OCI-M1 (cell line): ENCODE data around the gene ZFP64.
A peak's percentile ranks its signal among the peaks of the same experiment; 100 is the strongest.
"Not testable (repeated sequence)": the region's sequence is repeated elsewhere in the genome, so short reads cannot be mapped to it uniquely, and the experiment has no call there.

Experiments used
- DNase-seq: peaks from one replicate; lab custom pipeline; 2025; lab: John Stamatoyannopoulos, UW

ZFP64 gene

DNA sequence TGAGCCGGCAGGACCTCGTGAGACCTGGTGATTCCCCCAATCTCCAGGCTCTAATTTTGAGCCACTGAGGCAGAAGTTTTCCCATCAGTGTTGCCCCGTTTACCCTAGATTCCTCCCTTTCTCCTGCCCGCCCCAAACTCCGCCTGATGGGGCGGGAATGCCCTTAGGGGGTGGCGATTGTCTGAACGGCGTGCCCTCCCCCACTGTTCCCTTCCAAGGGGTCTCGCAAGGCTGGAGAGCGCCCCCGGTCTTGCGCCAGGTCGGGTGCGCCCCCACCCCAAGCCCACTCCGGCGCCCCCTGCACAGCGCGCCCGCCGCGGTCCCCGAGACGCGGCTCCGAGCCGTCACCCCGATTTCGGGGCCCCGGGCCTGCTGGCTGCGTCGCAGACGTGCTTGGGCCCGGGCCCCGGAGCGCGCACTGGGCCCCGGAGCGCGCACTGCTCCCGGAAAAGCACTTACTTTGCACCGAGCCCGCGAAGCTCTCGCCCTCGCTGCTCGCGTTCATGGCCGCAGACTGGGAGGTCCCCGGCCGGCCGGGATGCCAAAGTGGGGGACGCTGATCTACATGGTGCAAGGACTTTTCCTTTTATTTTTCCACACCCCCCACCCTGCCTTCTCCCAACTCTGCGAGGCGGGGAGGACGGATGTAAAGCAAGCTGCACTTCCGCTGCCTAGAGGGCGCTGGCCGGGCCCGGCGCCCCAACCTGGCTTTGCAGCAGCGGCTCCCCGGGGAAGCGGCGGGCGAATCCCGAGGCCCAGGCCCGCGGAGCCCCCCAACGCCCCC is at the start of gene ZFP64:
Gene ZFP64, minus strand, starts transcription at position 648 of the 784 bp plus-strand sequence. Its CDS starts 143 bp downstream, at position 505.
- DNase-seq, result peak; percentile 77

DNA sequence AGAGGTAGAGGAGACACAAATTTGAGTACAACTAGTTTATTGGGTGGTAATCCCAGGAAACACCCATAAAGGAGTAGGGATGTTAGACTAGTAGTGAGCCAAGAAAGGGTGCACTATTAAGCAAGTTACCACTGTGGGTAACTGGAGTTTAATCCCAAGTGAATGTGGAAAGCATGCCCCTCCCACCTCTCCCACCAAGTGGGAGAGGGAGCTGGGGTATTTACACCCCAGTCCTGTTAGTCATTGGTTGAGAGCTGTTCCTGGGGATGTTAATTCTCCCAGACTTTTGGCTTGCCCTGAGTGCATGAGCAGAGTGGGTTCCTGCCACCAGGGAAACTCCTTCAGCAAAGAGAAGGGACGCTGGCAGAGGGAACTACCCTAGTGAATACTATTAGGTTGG is 49.2 kb upstream of the ZFP64 start:
- no peak for DNase-seq

DNA sequence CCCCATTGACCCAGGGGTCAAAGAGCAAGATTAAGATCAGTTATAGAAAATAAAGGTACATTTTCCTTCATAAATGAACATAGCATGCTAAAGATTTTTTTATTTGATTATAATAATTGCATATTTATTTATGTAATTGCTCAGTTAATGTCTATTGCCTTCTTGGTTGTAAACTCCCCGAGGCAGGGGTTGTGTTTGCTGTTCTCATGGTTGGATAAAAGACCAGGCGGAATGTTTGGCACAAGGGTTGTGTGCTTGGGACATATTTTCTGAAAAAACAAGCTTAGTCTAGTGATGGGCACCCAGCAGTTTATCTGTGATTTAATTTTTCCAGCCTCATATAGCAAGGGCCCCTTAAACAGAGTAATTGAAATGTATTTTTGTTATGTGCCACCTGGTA is 47.5 kb upstream of the ZFP64 start:
- no peak for DNase-seq

DNA sequence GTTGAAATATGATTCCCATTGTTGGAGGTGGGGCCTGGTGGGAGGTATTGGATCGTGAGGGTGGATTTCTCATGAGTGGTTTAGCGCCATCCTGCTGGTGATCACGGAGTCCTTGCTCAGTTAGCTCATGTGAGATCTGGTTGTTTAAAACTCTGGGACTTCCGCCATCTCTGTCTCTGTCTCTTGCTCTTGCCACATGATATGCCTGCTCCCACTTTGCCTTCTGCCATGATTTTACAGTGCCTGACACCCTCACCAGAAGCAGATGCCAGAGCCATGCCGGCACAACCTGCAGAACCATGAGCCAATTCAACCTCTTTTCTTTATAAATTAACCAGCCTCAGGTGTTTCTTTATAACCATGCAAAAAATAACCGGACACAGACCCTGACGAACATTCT is 44.7 kb upstream of the ZFP64 start:
- DNase-seq, result no peak

DNA sequence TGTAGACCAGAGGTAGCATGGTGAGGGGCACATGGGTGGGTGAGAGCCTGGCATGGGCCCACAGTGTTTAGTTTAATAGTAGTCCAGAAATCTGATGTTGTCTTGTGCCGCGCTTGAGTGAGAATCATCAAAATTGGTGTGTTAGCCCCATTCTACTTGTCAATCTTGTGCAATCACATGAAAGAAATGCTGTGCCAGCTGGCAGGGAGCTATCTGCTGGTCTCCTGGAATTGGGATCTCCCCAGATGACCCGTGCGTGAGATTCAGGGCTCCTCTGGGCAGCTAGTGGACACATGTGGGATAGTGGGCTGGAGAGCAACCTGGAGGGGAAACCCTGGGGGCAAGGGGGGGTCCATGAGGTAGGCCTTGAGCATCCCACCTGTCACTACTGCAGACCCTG is 43.5 kb upstream of the ZFP64 start:
- no peak for DNase-seq

DNA sequence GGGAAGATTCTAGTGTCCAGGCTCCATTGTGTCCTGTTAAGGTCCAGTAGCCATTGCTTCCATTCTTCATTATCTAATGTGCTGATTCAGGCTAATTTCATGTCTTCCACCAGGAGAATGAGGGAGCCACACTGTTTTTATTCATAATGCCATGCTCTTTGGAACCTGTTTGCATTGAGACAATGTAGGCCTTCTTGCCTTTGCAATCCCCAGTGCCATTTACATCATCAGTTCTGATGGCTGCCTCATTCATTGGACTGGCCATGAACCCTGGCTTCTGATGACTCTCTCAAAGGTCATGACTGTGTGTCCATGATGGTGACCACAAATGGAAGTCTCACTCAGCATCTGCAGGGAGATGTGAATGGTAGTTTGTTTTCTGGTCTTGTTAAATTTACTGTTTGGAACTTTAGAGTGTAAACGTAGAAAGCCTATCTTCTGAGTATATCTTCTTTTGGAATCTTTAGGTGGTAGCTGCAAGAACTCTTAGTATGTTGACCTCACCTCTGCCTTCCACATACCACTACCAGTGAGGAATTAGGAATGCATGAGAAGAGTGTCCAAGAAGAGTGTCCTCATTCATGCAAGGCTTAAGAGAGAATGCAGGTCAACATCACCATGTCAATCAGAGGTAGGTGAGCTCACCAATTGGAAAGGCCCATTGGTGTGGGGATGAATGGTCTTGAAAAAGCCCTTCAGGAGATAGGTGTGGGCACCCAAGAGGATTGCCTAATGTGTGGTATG is 42.9 kb upstream of the ZFP64 start:
- no peak for DNase-seq

DNA sequence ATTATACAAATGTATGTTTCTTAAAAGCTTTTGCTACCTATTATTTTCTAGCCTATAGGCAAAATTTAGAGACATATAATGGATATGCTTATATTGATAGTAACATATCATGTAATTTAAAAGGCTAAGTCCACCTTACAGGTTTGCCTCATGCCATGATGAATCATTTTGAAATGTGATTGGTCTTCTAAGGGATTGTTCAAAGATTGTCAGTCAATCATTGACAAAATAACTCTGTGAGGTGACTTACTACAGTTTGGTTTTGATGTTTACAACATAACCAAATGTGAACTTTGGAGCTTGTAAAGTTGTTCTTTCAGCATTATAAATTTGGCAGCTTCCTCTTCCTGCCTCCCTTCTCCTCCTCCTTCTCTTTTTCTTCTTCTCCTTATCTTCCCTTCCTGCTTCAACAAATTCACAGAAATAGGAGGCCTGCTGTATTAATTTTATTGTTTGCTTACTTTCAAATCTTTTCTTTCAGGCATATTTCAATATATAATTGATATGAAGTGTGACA is 39.7 kb upstream of the ZFP64 start:
- DNase-seq, result no peak

DNA sequence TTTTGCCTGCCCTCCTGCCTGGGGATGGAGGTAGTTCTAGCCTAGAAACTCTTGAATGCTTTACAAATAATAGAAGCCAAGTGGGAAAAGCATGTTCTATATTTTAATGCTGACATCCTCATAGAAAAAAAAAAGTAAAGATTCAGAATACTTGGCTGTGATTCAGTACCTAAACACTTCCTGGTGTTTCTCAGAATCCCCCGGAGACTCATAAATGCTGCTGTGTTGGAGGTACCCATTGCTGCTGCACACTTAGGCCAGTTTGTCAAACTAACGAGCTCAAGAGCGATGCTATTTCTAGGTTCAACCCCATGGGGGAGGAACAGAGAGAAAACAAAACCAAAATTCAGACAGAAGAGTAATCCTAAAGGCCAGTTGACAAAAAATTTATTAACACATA is 38.8 kb upstream of the ZFP64 start:
- DNase-seq, result no peak

DNA sequence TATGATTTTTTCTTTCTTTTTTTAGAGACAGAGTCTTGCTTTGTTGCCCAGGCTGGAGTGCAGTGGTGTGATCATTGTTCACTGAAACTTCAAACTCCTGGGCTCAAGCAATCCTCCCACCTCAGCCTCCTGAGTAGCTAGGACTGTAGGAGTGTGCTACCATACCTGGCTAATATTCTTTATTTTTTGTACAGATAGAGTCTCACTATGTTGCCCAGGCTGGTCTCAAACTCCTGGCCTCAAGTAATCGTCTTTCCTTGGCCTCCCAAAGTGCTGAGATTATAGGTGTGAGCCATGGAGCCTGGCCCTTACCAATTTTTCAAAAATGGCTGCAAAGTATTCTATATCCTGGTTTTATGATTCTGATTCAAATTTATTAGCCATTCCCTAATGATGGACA is 37.8 kb upstream of the ZFP64 start:
- DNase-seq, result not testable (repeated sequence)

DNA sequence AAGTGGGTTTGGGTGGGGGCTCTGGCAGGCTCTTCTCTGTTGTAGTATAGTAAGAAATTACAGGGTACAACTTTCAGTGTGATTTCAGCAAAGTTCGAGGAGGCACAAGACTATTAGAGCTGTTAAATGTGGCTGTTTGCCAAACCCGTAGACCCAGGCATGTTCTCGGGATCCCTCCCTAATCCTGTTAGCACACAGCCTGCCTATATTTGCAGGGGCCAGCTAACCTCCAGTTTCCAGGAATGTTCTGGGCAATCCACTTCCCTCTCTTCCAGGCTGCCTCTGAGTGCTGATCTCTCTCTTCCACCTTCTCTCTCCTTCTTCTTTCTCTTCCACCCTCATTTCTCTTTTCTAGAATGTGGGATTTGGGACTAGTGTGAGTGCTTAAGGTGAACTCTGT is 34.8 kb upstream of the ZFP64 start:
- DNase-seq, result no peak

DNA sequence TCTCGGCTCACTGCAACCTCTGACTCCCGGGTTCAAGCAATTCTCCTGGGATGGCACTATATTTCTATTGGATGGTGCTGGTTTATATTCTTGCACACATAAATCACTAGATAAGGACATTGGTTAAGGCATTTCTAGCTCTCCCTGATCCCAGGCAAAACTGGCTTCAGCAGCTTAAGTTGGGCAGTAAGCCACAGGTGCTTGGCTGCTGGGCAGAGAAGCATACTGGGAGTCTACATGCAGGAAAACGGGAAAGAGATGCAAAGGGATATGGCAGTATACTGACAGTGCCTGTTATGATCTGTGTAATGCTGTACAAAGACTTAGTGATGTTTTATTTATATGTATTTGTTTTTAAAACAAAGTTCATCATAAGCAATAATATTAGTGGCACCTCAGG is 33.3 kb upstream of the ZFP64 start:
- no peak for DNase-seq

DNA sequence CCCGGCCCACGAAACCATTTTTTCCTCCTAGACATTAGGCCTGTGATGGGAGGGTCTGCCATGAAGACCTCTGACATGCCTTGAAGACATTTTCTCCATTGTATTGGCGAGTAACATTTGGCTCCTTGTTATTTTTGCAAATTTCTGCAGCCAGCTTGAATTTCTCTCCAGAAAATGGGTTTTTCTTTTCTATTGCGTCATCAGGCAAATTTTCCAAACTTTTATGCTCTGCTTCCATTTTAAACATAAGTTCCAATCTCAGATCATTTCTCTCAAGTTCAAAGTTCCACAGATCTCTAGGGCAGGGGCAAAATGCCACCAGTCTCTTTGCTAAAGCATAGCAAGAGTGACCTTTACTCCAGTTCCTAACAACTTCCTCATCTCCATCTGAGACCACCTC is 29.8 kb upstream of the ZFP64 start:
- not testable (repeated sequence) for DNase-seq

DNA sequence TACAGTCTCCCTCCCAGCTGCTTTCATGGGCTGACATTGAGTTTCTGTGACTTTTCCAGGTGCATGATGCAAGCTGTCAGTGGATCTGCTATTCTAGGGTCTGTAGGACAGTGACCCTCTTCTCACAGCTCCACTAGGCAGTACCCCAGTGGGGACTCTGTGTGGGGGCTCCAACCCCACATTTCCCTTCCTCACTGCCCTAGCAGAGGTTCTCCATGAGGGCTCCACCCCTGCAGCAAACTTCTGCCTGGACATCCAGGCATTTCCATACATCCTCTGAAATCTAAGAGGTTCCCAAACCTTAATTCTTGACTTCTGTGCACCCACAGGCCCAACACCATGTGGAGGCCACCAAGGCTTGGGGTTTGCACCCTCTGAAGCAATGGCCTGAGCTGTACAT is 29.3 kb upstream of the ZFP64 start:
- DNase-seq, result not testable (repeated sequence)

DNA sequence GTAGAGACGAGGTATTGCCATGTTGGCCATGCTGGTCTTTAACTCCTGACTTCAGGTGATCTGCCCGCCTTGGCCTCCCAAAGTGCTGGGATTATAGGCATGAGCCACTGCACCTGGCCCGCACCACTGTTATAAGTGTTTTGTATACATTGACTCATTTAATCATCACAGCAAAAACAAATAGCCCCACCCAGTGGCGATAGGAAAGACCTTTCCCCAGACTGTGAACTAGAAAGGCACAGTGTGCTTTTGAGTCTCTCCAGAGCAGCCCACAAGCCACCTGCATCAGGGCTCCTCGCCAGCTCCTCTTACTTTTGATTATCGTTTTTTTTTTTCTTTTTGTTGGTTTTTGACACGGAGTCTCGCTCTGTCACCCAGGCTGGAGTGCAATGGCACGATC is 27.9 kb upstream of the ZFP64 start:
- DNase-seq, result peak; percentile 2

DNA sequence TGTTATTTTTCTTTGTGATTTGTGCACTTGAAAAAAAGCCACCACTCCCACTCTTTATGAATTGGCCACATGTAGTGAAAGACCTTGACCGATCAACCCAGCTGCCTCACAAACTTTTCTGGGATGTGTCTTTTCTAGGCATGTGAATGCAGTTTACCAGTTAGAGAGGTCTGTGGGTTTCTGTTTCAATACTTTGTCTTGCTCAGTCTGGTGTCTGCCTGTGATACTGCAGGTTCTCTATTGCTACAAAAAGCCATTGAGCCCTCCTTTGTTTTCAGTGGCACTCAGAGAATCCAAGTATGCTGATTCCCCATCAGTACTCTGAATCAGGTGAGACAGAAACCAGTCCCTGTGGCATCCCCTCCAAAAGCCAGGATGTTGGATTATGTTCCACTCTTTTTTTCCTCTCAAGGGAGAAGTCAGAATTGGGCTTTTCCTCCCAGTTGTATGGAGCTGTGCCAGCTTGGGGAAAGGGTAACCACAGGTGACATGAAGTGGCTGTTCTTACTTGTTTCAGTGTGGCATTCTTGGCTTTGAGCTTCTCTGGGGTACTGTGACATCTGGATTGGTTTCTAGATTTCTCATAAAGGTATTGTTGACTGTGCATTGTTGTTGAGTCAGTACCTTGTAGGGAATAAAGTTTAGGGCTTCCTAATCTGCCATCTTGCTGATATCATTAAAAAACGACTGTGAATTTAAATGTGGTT is 26.3 kb upstream of the ZFP64 start:
- DNase-seq, result no peak

DNA sequence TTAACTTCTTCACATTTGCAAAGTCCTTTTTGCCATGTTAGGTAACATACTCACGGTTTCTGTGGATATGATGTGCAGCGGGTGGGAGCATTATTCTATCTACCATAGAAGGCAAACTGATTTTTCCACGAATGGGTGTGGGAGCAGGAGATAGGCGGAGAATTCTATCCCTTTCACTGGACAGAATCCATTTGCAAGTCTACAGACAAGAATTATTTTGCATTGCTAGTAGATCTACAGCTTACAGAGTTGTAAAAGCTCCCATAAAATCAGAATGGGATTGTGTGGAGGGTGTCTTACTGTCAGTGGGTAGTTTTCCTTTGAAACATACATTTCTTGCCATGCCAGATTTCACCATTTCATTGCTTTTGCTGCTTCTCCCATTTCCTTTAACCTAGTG is 22.4 kb upstream of the ZFP64 start:
- no peak for DNase-seq

DNA sequence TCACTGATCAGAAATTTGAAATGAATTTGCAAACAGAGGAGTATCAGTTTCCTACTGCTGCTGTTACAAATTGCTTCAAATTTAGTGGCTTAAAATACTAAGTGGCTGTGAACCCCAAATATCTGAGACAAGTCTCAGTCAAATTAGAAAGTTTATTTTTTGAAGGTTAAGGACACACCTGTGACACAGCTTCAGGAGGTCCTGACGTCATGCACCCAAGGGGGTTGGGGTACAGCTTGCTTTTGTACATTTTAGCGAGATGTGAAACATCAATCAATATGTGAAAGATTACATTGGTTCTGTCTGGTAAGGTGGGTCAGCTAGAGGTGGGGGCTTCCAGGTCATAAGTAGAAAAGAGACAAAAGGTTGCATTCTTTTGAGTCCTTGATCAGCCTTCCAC is 21.4 kb upstream of the ZFP64 start:
- no peak for DNase-seq

DNA sequence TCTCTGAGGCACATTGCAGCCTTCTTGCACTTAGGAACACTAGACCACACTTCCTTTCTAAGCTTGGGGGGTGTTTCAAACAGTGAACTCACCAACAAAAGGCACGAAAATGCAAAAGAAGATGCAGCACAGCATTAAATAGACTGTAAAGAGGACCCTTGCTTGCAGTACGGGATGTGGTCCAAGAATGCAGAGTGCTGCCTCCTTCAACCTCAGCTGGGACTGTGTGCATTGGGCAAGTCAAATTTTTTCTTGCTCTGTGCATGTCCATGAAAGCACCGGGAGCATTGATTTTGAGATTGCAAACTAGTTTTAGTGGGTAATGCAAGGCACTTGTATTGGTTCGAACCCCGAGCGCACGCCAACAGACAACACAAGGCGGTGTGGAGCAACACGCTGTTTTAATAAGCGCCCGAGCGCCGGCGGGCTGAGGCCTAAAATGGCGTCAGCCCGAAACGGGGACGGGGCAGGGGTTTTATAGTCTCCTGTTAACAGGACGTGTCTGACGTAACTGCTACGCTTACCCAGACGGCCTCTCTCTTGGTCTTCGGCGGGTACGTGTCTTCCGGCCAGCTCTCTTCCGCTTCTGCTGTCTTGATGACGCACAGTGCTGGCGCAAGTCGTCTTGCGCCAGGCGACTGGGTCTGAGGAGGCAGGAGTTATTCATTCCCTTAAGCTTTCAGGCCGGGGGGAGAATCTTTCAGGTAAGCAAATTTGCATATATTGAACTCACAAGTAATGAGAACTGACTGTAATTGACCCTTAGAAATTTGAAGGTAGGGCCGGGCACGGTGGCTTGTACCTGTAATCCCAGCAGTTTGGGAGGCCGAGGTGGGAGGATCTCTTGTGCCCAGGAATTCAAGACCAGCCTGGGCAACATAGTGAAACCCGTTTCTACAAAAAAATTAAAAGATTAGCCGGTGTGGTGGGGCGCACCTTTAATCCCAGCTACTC is 18.7 kb upstream of the ZFP64 start:
- DNase-seq, result no peak

DNA sequence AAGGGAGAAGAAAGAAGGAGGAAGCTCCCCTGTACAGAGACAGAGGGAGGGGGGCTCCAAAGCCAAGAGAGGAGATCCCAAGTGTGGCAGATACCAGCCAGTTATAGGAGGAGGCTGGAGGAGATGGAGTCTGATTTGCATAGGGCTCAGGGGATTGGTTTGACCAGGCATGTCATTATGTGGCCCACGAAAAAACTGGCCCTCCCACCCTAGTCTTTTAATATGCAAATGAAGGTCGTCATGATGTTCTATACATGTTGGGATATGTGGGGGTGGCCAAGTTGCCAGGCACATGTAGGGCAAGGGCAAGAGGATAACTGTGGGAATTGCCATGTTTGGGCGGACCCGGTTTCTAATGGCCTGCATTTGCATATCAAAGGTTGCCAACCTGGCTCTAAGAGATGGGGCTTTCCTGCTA is 17.6 kb upstream of the ZFP64 start:
- no peak for DNase-seq

DNA sequence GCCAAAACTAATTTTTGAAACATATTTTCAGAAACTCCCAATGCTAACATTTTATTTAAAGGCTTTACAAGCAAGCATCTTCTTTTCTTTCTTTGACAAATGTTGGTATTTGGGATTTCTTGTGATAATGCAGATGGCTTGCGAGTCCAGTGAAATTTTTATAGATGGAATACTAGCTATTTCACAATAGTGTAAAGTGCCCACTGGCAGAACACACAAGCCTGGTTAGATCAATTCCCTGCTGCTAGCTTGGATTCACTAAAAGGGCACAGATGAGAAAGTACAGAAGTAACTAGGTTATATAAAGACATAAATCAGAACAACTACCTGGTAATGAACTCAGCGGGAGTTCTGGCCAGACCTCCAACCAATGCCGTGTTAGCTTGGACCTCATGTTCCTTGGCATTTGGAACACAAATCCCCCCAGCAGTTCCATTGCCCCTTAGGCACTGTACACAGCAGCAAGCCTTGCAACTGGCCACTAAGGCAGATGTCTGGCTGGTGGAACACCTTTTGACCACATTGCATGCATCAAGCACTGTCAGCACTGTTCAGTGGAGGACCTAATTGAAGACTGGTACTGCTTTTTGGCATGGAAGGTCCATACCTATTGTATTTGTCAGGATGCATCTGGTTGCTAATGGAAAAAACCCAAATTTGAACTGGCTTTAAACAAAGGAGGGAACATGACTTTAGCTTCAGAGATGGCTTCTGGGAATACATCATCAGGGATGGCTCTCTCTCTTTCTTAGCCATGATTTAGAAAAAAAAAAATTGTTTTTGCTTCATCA is 15.6 kb upstream of the ZFP64 start:
- no peak for DNase-seq

DNA sequence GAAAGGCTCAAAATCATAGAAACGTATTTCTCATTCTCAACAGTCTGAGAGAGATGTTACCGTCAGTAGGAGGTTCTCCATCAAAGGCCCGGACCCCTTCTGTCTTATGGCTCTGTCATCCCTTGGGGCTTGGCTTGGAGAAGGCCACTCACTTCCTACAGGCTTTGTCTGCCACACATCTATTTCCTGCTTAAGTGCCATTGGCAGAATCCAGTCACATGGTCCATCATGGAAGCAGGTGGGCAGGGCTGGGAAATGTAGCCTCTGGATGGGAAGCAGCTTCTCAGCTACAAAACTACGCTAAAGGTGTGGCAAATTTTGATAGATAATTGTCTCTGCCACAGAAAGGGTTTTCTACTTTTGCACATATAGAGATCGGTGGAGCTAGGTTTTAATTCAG is 12.6 kb upstream of the ZFP64 start:
- DNase-seq, result peak; percentile 15
